NCI-H524 (cell line): ENCODE results near the gene CCDC68.

Experiments
- DNase-seq, 2 experiments: peaks; one replicate each; lab custom pipeline; 2025; lab: John Stamatoyannopoulos, UW

The CCDC68 gene

DNA sequence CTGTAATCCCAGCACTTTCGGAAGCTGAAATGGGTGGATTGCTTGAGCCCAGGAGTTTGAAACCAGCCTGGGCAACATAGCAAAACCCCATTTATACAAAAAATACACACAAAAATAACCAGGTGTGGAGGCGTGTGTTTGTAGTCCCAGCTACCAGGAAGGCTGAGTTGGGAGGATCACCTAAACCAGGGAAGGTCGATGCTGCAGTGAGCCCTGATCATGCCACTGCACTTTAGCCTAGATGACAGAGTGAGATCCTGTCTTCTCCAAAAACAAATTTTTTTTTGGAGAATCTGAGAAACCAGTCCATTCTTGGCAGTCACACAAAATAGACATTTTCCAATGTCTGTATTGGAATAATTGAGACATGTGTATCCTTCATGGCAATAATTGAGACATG is 84.2 kb downstream of the CCDC68 start:
- DNase-seq, result no peak

DNA sequence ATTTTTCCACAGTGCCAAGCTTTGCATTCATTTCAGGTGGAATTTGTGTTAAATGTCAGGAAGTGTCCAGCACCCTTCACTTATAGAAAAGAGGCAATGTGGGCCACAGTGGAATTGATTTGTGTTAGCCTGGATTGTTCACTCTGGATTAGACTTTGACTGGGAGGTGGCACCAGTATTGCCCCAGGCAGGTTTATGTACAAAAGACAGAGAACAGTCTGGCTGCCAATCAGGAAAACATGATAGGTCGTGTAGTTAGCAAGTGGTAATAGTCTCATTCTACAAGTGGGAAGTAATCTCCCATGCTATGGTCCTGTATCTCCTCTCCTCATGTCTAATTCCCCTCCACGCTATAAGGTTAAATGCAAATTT is 85.4 kb downstream of the CCDC68 start:
- DNase-seq, result no peak

DNA sequence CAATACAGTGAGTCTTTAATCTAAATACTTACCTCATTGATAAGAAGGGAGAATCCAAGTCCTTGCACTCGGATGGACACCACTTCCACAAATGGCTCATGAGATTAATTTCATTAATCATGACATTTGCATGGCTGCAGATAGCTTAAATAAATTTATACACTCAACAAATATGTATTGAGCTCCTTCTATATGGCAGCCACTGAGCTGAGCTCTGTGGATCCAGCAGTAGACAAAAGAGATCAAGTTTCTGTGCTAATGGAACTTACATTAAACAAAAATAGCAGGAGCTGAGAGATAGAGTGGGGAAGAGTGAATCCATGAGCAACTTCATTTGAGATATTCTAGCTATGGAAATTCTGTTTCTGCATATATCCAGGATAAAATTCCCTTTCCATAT is 86.6 kb downstream of the CCDC68 start:
- no peak for DNase-seq

DNA sequence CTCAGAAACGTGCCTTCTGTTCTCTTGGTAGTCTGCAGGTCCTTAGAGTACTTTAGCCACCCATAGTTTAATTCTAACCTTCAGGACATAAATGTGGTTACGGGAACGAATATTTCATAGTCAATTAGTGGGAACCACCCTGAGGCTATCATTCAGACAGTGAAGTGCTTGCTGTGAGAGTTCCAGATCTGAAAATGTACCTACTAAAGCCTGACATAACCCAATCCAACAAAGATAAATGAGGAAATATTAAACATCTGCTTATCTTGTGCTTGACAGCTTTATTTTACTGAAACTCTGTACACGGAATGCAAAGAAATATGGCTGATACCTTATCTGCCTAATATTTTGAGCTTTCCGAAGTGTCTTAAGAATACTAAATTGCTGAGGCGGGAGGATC is 88.0 kb downstream of the CCDC68 start:
- no peak for DNase-seq

DNA sequence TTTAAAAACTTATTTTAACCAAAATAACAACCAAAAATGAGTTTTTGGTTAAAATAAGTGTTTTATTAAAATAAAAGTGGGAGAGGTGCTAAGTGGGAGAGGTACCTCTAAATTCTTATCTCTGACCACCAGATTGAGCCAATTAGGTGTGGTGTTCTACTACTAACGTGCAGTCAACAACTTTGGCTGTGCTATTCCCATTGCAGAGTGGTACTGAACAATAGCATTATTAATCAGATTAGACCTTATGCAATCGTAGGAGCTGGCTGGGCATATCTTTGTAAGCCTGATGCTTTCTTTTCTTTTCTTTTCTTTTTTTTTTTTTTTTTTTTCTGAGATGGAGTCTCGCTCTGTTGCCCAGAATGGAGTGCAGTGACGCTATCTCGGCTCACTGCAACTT is 92.1 kb downstream of the CCDC68 start:
- DNase-seq, result no peak

DNA sequence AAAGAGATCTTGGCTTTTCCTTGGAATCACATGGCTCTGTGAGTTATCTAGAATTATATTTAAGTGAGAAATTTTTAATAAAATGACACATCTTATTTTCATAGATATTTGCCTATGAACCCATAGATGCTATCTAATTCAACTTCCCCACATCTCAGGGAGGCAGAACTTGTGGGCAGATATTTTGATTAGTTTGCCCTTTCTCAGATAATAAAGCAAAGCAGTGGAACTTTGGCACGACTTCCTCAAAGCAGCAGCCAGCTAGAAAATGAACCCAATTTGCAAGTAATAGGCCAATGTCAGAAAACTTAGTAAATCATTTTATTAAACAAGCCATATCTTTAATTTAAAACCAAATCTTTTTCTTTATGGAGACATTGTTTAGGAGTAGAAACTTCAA is 98.3 kb downstream of the CCDC68 start:
- no peak for DNase-seq

DNA sequence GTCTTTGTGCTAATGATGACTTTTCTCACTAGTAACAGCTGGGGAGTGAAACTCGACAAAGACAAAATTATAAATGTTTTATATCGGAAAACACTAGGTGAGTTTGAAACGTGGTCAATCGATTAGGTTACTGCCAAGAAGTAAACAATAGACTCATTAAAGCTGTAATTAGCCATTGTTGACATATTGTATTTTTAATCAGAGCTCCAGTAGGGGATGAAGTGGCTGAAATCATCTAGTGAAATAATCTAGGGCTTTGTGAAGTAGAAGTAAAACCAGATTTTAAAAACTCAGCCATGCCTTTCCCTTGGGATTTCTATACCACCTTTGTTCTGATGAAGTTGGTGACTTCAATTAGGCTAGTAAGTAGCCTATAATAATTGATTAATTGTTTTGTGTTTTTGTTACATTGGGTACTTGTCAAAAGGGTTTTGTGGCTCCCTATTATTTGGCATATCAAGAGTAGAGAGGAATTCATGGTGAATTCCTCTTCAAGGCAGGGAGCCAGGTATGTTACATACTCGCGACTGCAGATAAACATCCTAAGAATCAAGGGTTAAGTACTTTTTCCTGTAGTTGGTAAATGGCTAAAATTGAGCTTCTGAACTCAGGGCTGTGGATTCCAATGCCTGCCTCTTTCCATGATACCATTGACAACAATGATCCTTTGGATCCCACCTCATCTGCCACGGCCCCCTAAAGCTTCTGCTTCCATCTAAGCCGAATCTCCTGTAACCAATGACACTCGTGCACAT is 99.4 kb downstream of the CCDC68 start:
- DNase-seq, result no peak

DNA sequence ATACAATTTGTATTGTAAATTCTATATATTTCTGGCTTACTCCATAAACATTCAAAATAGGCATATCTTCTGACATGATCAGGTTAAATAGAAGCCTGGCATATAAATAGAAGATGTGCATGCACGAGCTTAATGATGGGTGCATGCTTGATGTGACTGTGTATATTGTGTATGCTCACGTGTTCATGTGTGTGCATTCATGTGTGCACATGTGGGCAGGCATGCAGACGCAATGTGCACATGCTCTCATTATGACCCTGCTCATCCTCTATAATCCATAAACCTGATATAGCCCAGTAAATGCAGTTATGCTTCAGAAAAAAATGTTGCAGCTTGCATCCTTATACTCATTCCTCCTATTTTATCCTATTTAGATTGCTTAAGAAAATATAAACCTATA is 101.8 kb downstream of the CCDC68 start:
- no peak for DNase-seq

DNA sequence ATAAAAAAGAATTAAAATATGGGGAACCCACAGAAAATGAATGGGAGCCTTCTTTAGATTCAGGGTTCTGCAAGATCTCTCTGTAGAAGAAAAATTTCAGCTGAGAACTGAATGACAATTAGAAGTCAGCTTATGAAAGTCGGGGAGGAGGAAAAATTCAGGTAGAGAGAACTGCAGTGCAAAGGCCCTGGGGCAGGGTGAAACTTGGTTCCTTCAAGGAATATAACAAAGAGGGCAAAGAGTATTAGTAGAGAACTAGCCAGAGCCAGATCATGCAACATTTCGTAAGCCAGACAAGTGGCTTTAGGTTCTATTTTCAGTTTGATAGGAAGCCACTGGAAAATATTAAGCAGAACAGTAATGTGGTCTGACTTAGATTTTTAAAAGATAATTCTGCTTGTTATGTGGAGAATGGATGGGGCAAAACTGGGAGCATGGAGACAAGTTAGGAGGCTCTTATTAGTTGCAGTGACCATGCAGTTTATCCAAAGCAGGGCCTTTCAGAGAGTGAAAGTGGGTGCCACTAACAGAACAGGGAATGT is 103.1 kb downstream of the CCDC68 start:
- DNase-seq, result no peak

DNA sequence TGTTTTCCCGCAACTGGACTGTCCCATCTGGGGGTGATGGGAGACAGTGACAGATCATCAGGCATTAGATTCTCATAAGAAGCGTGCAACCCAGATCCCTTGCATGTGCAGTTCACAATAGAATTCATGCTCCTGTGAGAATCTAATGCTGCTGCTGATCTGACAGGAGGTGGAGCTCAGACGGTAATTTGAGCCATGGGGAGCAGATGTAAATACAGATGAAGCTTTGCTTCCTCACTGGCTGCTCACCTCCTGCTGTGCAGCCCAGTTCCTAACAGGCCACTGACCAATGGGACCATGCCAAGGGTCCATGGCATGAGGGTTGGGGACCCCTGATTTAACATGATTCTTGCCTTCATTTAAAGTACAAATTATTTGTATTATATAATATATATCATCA is 104.2 kb downstream of the CCDC68 start:
- peak in 1 of 2 experiments; percentile 40 for DNase-seq

DNA sequence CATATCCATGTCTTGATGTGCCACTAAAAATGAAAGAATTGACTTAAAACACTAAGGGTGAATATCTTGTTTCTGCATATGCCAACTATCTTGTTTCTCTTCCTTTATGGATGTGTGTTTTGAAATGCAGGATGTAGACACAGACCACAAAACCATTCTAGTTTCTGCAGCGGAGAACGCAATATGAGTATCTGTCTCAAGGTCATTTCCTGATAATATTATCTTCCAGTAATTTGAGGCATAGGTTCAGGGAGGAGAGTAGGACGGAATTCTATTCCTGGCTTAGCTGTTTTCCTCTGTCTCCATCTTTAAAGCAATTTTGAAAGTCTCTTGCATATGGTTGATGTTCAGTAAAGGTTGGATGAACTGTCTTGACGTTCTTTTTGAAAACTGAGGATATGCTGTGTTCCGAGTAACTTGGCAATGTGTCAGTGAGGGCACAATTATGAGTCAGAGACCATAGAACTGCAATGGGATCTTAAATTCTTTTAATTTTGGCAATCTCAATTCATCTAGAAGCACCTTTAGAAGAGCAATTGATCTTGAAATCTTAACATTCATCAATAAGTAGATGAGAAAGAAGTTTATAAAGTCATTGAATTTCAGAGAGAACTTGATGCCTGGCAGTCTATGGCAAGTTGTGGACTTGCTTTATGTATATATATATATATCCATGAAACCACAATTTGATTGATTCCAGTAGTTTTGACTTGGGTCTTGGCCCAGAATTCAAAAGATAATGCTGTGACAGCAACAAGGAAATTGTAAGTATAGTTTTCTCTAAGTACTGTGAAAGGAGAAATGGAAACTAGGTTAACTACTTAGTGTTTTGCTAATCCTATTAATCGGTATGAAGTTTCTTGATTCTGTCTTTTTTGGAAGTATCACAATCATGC is 106.2 kb downstream of the CCDC68 start:
- DNase-seq, result no peak
